ENCODE measurements around the gene PASD1.
"Not testable (repeated sequence)": the region's sequence is repeated elsewhere in the genome, so short reads cannot be mapped to it uniquely, and the experiment has no call there.

Gene PASD1

GRCh38 chrX:151563449-151563848 is at the start of gene PASD1:
Gene PASD1, plus strand, starts transcription at chrX:151563675. Its CDS starts 37,879 bp downstream, at chrX:151601554.
- in situ Hi-C loops (cut with HindIII; ENCODE audit: low sequenced_read_pairs): no loop called here

- in situ Hi-C loops (cut with HindIII; ENCODE audit: low sequenced_read_pairs): no loop called here
These were observed 48.2 kb upstream of the PASD1 start for GRCh38 chrX:151515237-151515636.

- in situ Hi-C loops (cut with HindIII; ENCODE audit: low sequenced_read_pairs): no loop called here
These were observed 46.8 kb upstream of the PASD1 start for GRCh38 chrX:151516538-151517187.

- in situ Hi-C loops (cut with HindIII; ENCODE audit: low sequenced_read_pairs): no loop called here
These were observed 46.1 kb upstream of the PASD1 start for GRCh38 chrX:151517421-151517820.

- in situ Hi-C loops (cut with HindIII; ENCODE audit: low sequenced_read_pairs): no loop called here
These were observed 40.1 kb upstream of the PASD1 start for GRCh38 chrX:151523351-151523750.

GRCh38 chrX:151536571-151536970 is 26.9 kb upstream of the PASD1 start:
- in situ Hi-C loops (cut with HindIII; ENCODE audit: low sequenced_read_pairs): no loop called here

DNA sequence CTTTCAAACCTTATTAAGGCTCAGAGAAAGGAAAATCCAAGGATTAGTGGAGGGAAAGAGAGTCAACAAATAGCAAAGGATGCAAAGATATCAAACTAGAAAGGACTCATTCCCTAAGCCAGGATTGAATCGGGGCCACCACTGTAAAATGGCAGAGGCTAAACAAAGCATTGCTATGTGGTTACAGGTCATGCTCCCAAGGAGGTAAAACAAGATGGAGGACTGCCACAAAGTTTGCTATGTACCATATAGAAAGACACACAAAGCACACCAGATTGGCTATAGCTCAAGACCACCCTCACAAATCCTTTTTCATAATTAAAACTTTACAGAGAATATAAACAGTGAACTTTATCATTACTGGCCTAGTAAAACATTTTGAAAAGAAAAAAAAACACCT is 25.9 kb upstream of the PASD1 start:
- in situ Hi-C loops (cut with HindIII; ENCODE audit: low sequenced_read_pairs): no loop called here

DNA sequence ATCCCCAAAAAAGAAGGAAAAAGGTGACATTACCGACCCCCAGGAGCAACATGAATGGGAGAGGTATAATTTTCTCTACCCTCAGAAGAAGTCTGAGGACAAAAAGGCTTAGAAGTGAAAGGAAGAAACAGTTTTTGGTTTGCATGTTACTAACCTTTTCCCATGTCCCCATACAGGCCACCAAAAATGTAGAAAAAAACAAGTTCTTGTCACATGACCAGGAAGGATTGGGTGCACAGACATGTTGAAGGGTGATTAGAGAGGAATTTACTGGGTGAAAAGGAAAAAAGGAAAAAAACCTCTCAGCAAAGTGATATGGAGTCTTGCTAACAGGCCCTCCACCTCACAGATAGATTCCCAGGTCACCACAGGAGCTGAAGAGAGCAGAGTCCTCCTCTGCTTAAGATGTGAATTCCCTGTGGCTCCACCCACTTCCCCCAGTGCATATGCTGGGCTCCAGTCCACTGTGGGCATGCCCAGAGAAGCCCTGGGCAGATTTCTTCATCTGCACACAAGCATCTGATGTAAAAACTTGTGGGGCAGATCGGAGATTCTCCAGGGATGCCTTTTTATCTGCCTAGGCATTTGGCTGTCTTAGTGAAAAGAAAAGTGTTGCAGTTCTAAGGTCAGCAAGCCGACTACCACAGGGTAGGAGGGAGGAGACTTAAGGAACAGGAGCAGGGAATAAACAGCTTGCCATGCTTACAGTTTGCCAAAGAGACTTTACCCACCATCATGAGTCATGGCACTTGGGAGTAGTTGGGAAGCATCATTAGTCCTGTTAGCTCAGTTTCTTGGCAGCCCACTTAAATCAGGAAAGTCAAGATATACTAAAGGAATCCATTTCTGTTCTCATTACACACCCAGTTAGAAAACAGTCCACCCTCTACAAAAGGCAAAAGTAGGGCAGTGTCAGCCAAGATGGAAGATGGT is 25.0 kb upstream of the PASD1 start:
- in situ Hi-C loops (cut with HindIII; ENCODE audit: low sequenced_read_pairs): no loop called here

- in situ Hi-C loops (cut with HindIII; ENCODE audit: low sequenced_read_pairs): no loop called here
These were observed 19.8 kb upstream of the PASD1 start for GRCh38 chrX:151543706-151544105.

GRCh38 chrX:151546226-151546625 is 17.2 kb upstream of the PASD1 start:
- in situ Hi-C loops (cut with HindIII; ENCODE audit: low sequenced_read_pairs): not testable (repeated sequence)

GRCh38 chrX:151551176-151551575 is 12.3 kb upstream of the PASD1 start:
- in situ Hi-C loops (cut with HindIII; ENCODE audit: low sequenced_read_pairs): not testable (repeated sequence)

DNA sequence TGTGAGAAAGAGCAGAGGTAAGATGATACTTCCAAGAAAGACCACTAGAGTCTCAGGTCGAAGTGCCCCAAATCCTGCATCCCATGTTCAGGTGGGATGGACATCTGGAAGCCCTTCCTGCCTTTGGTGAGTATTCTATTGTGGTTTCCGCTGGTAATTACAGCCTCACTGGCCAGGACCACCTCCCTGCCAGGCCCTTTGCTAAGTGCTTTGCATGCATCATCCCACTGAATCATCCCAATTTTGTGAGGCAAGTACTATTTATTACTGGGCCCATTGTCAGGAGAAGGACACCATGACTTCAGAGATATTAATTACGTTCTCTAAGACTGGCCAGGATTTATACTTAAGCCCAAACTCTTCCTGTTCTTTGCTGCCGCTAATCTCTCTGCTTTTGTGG is 10.7 kb upstream of the PASD1 start:
- in situ Hi-C loops (cut with HindIII; ENCODE audit: low sequenced_read_pairs): no loop called here

- in situ Hi-C loops (cut with HindIII; ENCODE audit: low sequenced_read_pairs): not testable (repeated sequence)
These were observed 8.2 kb upstream of the PASD1 start for GRCh38 chrX:151555301-151555700.

DNA sequence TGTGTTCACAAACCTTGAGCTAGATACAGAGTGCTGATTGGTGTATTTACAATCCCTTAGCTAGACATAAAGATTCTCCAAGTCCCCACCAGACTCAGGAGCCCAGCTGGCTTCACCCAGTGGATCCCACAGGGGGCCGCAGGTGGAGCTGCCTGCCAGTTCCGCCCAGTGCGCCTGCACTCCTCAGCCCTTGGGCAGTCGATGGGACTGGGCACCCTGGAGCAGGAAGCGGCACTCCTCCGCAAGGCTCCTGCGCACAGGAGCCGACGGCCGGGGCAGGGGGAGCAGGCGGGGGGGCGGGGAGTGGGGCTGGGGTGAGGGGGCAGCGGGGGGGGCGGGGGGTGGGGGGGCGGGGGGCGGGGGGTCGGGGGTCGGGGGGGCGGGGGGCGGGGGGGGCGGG is 990 bp upstream of the PASD1 start:
- in situ Hi-C loops (cut with HindIII; ENCODE audit: low sequenced_read_pairs): not testable (repeated sequence)

DNA sequence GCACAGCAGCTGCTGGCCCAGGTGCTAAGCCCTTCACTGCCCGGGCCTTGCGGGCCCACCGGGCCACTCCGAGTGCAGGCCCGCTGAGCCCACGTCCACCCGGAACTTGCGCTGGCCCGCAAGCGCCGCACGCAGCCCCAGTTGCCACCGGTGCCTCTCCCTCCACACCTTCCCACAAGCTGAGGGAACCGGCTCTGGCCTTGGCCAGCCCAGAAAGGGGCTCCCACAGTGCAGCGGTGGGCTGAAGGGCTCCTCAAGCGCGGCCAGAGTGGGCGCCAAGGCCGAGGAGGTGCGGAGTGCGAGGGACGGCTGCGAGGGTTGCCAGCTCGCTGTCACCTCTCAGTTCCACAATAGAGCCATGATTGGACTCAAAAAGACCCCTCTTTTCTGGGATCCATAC is 472 bp upstream of the PASD1 start:
- in situ Hi-C loops (cut with HindIII; ENCODE audit: low sequenced_read_pairs): not testable (repeated sequence)

DNA sequence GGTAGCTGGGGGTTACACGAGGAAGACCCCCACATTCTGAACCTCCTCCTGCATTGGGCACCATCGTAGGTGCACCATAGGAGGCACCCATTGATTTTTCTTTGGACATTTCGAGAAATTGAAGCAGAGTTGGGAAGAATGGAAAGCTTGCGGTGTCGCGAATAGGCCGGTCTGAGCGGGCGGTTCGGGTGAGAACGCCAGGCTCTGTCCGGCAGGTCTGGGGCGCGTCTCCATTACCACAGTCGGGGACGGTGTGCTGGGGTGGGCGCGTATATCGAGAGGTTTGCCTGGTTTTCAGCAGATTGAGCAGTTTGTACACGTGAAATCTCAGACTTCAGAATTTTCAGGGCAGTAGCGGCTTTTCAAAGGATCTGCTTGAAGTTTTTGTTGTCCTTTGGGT is 560 bp downstream of the PASD1 start:
- in situ Hi-C loops (cut with HindIII; ENCODE audit: low sequenced_read_pairs): no loop called here

GRCh38 chrX:151566872-151567271 is 3.4 kb downstream of the PASD1 start:
- in situ Hi-C loops (cut with HindIII; ENCODE audit: low sequenced_read_pairs): not testable (repeated sequence)

DNA sequence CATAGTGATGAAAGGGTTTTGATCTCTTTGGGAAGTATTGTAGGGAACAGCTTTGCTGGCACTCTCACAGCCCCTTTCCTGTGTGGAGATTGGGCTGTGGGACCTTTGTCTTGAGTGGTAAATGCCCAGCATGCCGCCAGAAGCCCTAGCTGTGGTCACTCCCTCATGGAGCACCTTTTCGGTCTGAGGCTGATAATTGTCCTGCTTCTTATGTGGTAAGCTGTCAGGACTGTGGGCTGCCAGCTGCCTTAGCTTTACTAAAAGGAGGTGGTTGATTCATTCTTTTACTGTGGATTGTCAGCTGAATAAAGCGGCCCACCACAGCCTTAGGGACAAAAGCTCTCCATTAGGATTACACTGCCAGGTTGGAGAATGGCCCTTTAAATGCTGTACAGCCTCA is 7.1 kb downstream of the PASD1 start:
- in situ Hi-C loops (cut with HindIII; ENCODE audit: low sequenced_read_pairs): no loop called here

DNA sequence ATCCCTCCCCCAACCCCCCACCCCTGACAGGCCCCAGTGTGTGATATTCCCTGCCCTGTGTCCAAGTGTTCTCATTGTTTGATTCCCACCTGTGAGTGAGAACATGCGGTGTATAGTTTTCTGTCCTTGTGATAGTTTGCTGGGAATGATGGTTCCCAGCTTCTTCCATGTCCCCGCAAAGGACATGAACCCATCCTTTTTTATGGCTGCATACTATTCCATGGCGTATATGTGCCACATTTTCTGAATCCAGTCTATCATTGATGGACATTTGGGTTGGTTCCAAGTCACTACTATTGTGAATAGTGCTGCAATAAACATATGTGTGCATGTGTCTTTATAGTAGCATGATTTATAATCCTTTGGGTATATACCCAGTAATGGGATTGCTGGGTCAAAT is 29.9 kb downstream of the PASD1 start:
- in situ Hi-C loops (cut with HindIII; ENCODE audit: low sequenced_read_pairs): not testable (repeated sequence)

DNA sequence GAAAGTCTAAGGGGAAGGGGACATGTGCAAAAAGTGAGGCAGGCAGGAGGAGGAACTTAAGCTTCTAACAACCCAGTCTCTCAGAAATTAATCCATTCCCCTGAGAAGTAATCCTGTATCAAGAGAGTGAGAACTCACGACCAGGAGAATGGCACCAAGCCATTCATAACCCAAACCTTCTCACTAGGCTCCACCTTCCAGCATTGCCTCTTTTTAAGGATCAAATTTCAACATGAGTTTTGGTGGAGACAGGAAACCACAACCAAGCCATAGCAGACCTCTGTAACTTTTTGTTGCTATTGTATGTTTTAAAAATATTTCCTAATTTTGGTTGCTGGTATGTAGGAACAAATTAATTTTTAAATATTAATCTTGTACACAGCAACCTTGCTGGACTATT is 32.8 kb downstream of the PASD1 start:
- in situ Hi-C loops (cut with HindIII; ENCODE audit: low sequenced_read_pairs): no loop called here

DNA sequence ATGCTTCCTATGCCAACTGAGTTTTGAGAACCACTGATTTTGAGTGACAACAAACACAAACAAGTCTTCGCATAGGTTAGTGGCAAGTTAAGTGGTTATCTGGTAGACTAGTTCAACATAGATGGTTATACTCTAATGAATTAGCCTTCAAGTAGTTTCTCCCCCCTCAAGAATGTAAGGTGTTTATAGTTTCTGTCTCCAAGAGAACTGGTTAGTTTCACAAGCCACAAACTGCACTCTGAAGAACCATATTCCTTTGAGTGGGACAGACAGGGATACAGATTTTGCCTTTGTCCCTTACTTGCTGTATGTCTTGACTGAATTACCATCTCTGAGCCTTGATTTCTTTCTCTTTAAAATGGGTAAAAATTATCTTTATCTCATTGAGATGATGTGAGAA is 41.5 kb downstream of the PASD1 start:
- in situ Hi-C loops (cut with HindIII; ENCODE audit: low sequenced_read_pairs): loop anchor here (5.0 kb wide), 1 partner anchor 93 kb away; no protein-coding TSS in a partner anchor

GRCh38 chrX:151609222-151609621 is 45.7 kb downstream of the PASD1 start:
- in situ Hi-C loops (cut with HindIII; ENCODE audit: low sequenced_read_pairs): no loop called here

Data from endothelial cell of hepatic sinusoid (primary cell).